K562 (cell line): ENCODE data around the gene GMPR. TPM values are rescaled to one million over a fixed set of nuclear protein-coding genes. Genes with fewer than 3 reads are reported as not detected.

Source experiments
- BMI1 ChIP-seq: fragments of 150-350 bp; IDR thresholded peaks from 2 replicates; pipeline ENCODE4 v1.6.1; 2014; ENCODE audit warnings: low read length
- BRD9 ChIP-seq: fragments of 450-650 bp; IDR thresholded peaks from 2 replicates; pipeline ENCODE4 v1.6.1; 2018; ENCODE audit warnings: low read depth; ENCODE audit not compliant: partially characterized antibody
- CBX1 ChIP-seq: sonication (generic); IDR thresholded peaks from 2 replicates; pipeline ENCODE4 v1.6.1; 2016; ENCODE audit warnings: antibody characterized with exemption, low read depth, mild to moderate bottlenecking
- EP400 ChIP-seq: fragments of 450-650 bp; IDR thresholded peaks from 2 replicates; pipeline ENCODE4 v1.6.1; 2017; ENCODE audit warnings: antibody characterized with exemption, mild to moderate bottlenecking, moderate library complexity
- MXI1 ChIP-seq: IDR thresholded peaks from 2 replicates; pipeline ENCODE4 v1.6.1; 2011; ENCODE audit warnings: low read depth, mild to moderate bottlenecking, improper control_type of control experiment, low read length
- NCOA1 ChIP-seq: fragments of 450-650 bp; IDR thresholded peaks from 2 replicates; pipeline ENCODE4 v1.6.1; 2016; ENCODE audit warnings: low read depth
- RBM14 ChIP-seq: fragments of 200-400 bp; formaldehyde crosslinking; IDR thresholded peaks from 2 replicates; pipeline ENCODE4 v1.6.1; 2018; ENCODE audit warnings: low read depth, mild to moderate bottlenecking, low read length, moderate library complexity, borderline replicate concordance; ENCODE audit not compliant: insufficient read depth
- RUNX1 ChIP-seq: sonication (generic); IDR thresholded peaks from 2 replicates; pipeline ENCODE4 v1.6.1; 2016; ENCODE audit warnings: antibody characterized with exemption, low read depth
- SMC3 ChIP-seq: conservative IDR thresholded peaks from 2 replicates; pipeline ENCODE4 v1.6.1; 2011; ENCODE audit warnings: low read depth, low read length, improper control_type of control experiment; ENCODE audit not compliant: insufficient read depth
- SP1 ChIP-seq: sonication (generic); formaldehyde crosslinking; IDR thresholded peaks from 2 replicates; pipeline ENCODE4 v1.8.1; 2022; ENCODE audit warnings: mild to moderate bottlenecking, missing genetic modification reagents
- TGIF2 ChIP-seq: sonication (generic); formaldehyde crosslinking; IDR thresholded peaks from 2 replicates; pipeline ENCODE4 v1.8.1; 2022; ENCODE audit warnings: mild to moderate bottlenecking, missing genetic modification reagents, moderate library complexity
- TRIM28 ChIP-seq: fragments of 450-650 bp; IDR thresholded peaks from 2 replicates; pipeline ENCODE4 v1.6.1; 2017
- ZNF121 ChIP-seq: sonication (generic); formaldehyde crosslinking; conservative IDR thresholded peaks from 2 replicates; pipeline ENCODE4 v1.8.0; 2022; ENCODE audit warnings: missing genetic modification reagents
- ZNF134 ChIP-seq: fragments of 250-450 bp; sonication (Bioruptor Pico); conservative IDR thresholded peaks from 2 replicates; pipeline ENCODE4 v1.4.0; 2020
- polyA plus RNA-seq, 8 experiments: library from polyadenylated mRNA; depleted of rRNA in 4 of 8; stranded (reverse) in 5 of 8; unstranded in 3 of 8; fragments of >200 nt; fragmentation: Nextera tagmentation in 2 of 8; fragmentation: Illumina TruSeq in 1 of 8; extraction: Ambion mirVana in 2 of 8; extraction: Trizol in 1 of 8; gene quantifications; 2 replicates each; pipeline versions ENCODE4 v1.2.1 to v1.2.3, GENCODE V29; 2011 to 2014; ENCODE audit warnings: inconsistent platforms in 1 of 8, missing spikeins in 1 of 8
- total RNA-seq, 7 experiments: library from RNA; depleted of rRNA in 6 of 7; stranded (reverse); fragments of >200 nt in 6 of 7; fragmentation: Illumina TruSeq in 2 of 7; extraction: Trizol in 2 of 7; gene quantifications; 2 replicates each; pipeline versions ENCODE4 v1.2.1 to v1.2.3, GENCODE V29; 2011 to 2021; ENCODE audit warnings: low replicate concordance in 1 of 7
- TF ChIP-seq, protein P1 (sequence below): fragments of 450-650 bp; formaldehyde crosslinking; conservative IDR thresholded peaks from 2 replicates; pipeline ENCODE4 v1.4.0; 2022; ENCODE audit warnings: mild to moderate bottlenecking, missing genetic modification characterization
- TF ChIP-seq, protein P2 (sequence below), 3 experiments: IDR thresholded peaks in 2 of 3; conservative IDR thresholded peaks in 1 of 3; 2 replicates each; pipeline ENCODE4 v1.5.1; 2011 to 2012; ENCODE audit warnings: low read length in 3 of 3, mild to moderate bottlenecking in 3 of 3, control low read depth in 2 of 3, improper control_type of control experiment in 1 of 3, inconsistent platforms in 1 of 3, low read depth in 1 of 3, mixed read lengths in 1 of 3, moderate library complexity in 1 of 3; ENCODE audit not compliant: insufficient read depth in 2 of 3
- TF ChIP-seq, protein P3 (sequence below), 2 experiments: fragments of 450-650 bp; conservative IDR thresholded peaks; 2 replicates each; pipeline ENCODE4 v1.6.1; 2017; ENCODE audit warnings: mild to moderate bottlenecking in 2 of 2, moderate library complexity in 2 of 2
- TF ChIP-seq, protein P4 (sequence below): fragments of 250-450 bp; sonication (Bioruptor Pico); IDR thresholded peaks from 2 replicates; pipeline ENCODE4 v1.4.0; 2020
- TF ChIP-seq, protein P5 (sequence below): fragments of 250-450 bp; sonication (Bioruptor Pico); IDR thresholded peaks from 2 replicates; pipeline ENCODE4 v1.9.0; 2021; ENCODE audit warnings: mild to moderate bottlenecking
- TF ChIP-seq, protein P6 (sequence below): fragments of 250-450 bp; sonication (Bioruptor Pico); IDR thresholded peaks from 2 replicates; pipeline ENCODE4 v1.9.0; 2021; ENCODE audit warnings: mild to moderate bottlenecking, inconsistent platforms

GMPR gene
- total and polyA plus RNA-seq, 9 of the 15 experiments (the other 6 are each of a cell fraction or from before 2014, with no cell fraction given): 34.6 to 83.7 (median 49.8) TPM

DNA sequence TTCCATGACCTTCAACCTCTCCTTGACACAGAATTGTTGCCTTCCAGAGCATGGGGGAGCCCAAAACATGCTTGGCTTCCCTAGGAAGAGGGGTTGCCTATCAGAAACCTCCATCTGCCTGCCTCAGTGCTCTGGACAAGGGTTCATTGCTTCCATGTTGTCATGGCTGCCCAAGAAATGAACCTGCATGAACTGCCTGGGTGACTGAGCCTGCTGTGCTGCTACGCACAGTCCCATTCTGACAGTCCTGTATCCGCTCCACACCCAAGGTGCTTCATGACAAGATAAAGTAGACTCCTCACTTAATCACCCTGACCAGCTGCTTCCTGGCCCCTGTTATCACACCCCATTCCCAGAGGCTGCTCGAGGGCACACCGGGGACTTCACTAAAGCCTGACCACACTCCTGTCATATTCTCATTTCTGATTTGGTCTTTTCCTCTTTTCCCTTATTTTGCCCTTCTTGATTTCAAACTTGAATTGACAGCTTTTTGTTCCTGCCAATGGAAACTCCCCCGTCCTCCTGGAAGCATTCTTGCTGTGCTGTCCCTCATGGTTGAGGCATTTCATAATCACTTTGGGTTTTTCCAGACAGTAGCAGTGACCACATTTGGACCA, 31.9 kb downstream of the GMPR start (continued):
- TF ChIP-seq, protein P1, sequence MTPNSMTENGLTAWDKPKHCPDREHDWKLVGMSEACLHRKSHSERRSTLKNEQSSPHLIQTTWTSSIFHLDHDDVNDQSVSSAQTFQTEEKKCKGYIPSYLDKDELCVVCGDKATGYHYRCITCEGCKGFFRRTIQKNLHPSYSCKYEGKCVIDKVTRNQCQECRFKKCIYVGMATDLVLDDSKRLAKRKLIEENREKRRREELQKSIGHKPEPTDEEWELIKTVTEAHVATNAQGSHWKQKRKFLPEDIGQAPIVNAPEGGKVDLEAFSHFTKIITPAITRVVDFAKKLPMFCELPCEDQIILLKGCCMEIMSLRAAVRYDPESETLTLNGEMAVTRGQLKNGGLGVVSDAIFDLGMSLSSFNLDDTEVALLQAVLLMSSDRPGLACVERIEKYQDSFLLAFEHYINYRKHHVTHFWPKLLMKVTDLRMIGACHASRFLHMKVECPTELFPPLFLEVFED: no peak
- TF ChIP-seq, protein P2, sequence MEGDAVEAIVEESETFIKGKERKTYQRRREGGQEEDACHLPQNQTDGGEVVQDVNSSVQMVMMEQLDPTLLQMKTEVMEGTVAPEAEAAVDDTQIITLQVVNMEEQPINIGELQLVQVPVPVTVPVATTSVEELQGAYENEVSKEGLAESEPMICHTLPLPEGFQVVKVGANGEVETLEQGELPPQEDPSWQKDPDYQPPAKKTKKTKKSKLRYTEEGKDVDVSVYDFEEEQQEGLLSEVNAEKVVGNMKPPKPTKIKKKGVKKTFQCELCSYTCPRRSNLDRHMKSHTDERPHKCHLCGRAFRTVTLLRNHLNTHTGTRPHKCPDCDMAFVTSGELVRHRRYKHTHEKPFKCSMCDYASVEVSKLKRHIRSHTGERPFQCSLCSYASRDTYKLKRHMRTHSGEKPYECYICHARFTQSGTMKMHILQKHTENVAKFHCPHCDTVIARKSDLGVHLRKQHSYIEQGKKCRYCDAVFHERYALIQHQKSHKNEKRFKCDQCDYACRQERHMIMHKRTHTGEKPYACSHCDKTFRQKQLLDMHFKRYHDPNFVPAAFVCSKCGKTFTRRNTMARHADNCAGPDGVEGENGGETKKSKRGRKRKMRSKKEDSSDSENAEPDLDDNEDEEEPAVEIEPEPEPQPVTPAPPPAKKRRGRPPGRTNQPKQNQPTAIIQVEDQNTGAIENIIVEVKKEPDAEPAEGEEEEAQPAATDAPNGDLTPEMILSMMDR (IDR thresholded peaks at IDR 0.05 in 2 of 3, conservative IDR thresholded peaks at IDR 0.05 in 1 of 3; ENCODE audit: insufficient read depth in 2 of 3, low read depth in 1 of 3, low read length in 3 of 3): 0 out of 6 replicates have a peak, but pooled peaks of 1 of the 3 experiments have one; percentile 3
- TF ChIP-seq RUNX1 (peak; percentile 87; the same call in 1 of the 2 replicates), RBM14 (no peak), ZNF121 (CRISPR knock-in tag) (no peak), CBX1 (0 out of 2 replicates have a peak, but pooled peaks have one; percentile 60), EP400 (peak; percentile 64; the same call in 1 of the 2 replicates), TRIM28 (0 out of 2 replicates have a peak, but pooled peaks have one; percentile 70), BRD9 (peak; percentile 89), MXI1 (peak; percentile 65; the same call in 1 of the 2 replicates), SMC3 (no peak), TGIF2 (CRISPR knock-in tag) (no peak), ZNF134 (CRISPR knock-in tag) (no peak), NCOA1 (peak; percentile 96), SP1 (CRISPR knock-in tag) (peak; percentile 40; the same call in 1 of the 2 replicates), BMI1 (no peak)
- TF ChIP-seq, protein P3, sequence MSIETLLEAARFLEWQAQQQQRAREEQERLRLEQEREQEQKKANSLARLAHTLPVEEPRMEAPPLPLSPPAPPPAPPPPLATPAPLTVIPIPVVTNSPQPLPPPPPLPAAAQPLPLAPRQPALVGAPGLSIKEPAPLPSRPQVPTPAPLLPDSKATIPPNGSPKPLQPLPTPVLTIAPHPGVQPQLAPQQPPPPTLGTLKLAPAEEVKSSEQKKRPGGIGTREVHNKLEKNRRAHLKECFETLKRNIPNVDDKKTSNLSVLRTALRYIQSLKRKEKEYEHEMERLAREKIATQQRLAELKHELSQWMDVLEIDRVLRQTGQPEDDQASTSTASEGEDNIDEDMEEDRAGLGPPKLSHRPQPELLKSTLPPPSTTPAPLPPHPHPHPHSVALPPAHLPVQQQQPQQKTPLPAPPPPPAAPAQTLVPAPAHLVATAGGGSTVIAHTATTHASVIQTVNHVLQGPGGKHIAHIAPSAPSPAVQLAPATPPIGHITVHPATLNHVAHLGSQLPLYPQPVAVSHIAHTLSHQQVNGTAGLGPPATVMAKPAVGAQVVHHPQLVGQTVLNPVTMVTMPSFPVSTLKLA (conservative IDR thresholded peaks at IDR 0.05): peak; percentile 69 to 86
- TF ChIP-seq, protein P4, sequence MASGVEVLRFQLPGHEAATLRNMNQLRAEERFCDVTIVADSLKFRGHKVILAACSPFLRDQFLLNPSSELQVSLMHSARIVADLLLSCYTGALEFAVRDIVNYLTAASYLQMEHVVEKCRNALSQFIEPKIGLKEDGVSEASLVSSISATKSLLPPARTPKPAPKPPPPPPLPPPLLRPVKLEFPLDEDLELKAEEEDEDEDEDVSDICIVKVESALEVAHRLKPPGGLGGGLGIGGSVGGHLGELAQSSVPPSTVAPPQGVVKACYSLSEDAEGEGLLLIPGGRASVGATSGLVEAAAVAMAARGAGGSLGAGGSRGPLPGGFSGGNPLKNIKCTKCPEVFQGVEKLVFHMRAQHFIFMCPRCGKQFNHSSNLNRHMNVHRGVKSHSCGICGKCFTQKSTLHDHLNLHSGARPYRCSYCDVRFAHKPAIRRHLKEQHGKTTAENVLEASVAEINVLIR (CRISPR knock-in tag): peak; percentile 55
- TF ChIP-seq, protein P5, sequence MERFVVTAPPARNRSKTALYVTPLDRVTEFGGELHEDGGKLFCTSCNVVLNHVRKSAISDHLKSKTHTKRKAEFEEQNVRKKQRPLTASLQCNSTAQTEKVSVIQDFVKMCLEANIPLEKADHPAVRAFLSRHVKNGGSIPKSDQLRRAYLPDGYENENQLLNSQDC (CRISPR knock-in tag): no peak
- TF ChIP-seq, protein P6, sequence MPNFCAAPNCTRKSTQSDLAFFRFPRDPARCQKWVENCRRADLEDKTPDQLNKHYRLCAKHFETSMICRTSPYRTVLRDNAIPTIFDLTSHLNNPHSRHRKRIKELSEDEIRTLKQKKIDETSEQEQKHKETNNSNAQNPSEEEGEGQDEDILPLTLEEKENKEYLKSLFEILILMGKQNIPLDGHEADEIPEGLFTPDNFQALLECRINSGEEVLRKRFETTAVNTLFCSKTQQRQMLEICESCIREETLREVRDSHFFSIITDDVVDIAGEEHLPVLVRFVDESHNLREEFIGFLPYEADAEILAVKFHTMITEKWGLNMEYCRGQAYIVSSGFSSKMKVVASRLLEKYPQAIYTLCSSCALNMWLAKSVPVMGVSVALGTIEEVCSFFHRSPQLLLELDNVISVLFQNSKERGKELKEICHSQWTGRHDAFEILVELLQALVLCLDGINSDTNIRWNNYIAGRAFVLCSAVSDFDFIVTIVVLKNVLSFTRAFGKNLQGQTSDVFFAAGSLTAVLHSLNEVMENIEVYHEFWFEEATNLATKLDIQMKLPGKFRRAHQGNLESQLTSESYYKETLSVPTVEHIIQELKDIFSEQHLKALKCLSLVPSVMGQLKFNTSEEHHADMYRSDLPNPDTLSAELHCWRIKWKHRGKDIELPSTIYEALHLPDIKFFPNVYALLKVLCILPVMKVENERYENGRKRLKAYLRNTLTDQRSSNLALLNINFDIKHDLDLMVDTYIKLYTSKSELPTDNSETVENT (CRISPR knock-in tag): peak; percentile 52; the same call in 1 of the 2 replicates
